ENCODE data around the gene NOC4L. TPM values are rescaled to one million over a fixed set of nuclear protein-coding genes. Genes with fewer than 3 reads are reported as not detected.

NOC4L gene
- polyA plus RNA-seq, 1 of the 3 experiments (the other 2 are of a cell fraction), result 12.9 TPM

DNA sequence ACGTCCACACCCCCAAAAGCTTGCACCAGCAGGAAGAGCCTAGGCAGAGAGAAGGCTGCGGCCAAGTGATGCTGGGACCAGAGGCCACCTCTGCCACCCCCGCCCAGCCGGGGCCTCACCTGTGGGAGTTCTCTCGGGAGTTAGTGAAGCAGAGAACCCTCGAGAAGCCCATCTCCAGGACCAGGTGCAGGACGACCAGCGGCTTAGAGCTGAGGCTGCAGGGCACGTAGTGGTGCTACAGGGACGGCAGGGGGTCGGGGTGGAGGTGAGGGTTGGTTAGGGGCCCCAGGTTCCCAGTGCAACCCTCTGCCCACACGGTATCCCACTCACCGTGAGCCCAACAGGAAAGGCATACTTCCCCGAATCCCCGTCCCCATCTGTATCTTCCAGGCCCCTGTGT is 3.8 kb upstream of the NOC4L start:
- H4K20me1 ChIP-seq (ENCODE audit: insufficient read depth), result no peaks in the 10 kb centered on the region
- CTCF ChIA-PET, result interaction anchor here (0.8 to 2.3 kb wide), 4 partner anchors 13 to 474 kb away, joined by 3 to 10 read pairs (median 4); no protein-coding TSS in a partner anchor

More for the DNA sequence above, 3.8 kb upstream of the NOC4L start:
- POLR2A ChIA-PET, result no interaction called here
- Histone ChIP-seq H3F3A (replicated peaks; ENCODE audit: insufficient read depth) (no peaks in the 10 kb centered on the region), H3K27me3 (ENCODE audit: insufficient read depth) (no peaks in the 10 kb centered on the region), H2AFZ (ENCODE audit: low read depth) (no peak overlapping the region), H3K4me3 (ENCODE audit: low read depth in 2 of 2, low read length in 1 of 2) (no peak overlapping the region), H3K9ac (no peak overlapping the region), H3K9me2 (no peaks in the 10 kb centered on the region), H3K4me1 (ENCODE audit: control insufficient read depth in 1 of 2, insufficient read depth in 2 of 2, low read depth in 1 of 2, low read length in 1 of 2) (peaks cover 0 to 19% of the 10 kb centered on the region in 2 experiments; a peak in 1 of 4 replicates), H3K9me3 (no peaks in the 10 kb centered on the region), H3K36me3 (replicated peaks in 1 of 2; ENCODE audit: control insufficient read depth in 1 of 2, insufficient read depth in 2 of 2, low read length in 1 of 2) (peaks cover 7 to 40% of the 10 kb centered on the region in 2 experiments), H3K79me2 (ENCODE audit: insufficient read depth) (peaks cover 30% of the 10 kb centered on the region), H3K4me2 (no peak overlapping the region), H3K27ac (ENCODE audit: low read depth in 2 of 2, low read length in 1 of 2) (no peak overlapping the region)
- no peak for DNase-seq
- WGBS (ENCODE audit: low lambda C conversion rate), result 100% methylated on average over 6 of the region's 15 CpGs
- TF ChIP-seq MXI1 (IDR thresholded peaks at IDR 0.05; ENCODE audit: low read depth, low read length), result no peak
- TF ChIP-seq, protein P1, sequence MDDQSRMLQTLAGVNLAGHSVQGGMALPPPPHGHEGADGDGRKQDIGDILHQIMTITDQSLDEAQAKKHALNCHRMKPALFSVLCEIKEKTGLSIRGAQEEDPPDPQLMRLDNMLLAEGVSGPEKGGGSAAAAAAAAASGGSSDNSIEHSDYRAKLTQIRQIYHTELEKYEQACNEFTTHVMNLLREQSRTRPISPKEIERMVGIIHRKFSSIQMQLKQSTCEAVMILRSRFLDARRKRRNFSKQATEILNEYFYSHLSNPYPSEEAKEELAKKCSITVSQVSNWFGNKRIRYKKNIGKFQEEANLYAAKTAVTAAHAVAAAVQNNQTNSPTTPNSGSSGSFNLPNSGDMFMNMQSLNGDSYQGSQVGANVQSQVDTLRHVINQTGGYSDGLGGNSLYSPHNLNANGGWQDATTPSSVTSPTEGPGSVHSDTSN (IDR thresholded peaks at IDR 0.05), result no peak
- TF ChIP-seq TEAD4 (IDR thresholded peaks at IDR 0.05; ENCODE audit: borderline replicate concordance, insufficient read depth), result no peak
- TF ChIP-seq EP300 (IDR thresholded peaks at IDR 0.05; ENCODE audit: borderline replicate concordance in 1 of 2, low read depth in 1 of 2, low read length in 1 of 2), result no peak
- TF ChIP-seq GABPA (IDR thresholded peaks at IDR 0.05; ENCODE audit: low read depth), result no peak
- no peak for TF ChIP-seq EZH2phosphoT487 (IDR thresholded peaks at IDR 0.05; ENCODE audit: borderline replicate concordance, low read depth)
- TF ChIP-seq RXRA (IDR thresholded peaks at IDR 0.05; ENCODE audit: borderline replicate concordance, low read depth), result no peak
- TF ChIP-seq, protein P2, sequence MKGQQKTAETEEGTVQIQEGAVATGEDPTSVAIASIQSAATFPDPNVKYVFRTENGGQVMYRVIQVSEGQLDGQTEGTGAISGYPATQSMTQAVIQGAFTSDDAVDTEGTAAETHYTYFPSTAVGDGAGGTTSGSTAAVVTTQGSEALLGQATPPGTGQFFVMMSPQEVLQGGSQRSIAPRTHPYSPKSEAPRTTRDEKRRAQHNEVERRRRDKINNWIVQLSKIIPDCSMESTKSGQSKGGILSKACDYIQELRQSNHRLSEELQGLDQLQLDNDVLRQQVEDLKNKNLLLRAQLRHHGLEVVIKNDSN (IDR thresholded peaks at IDR 0.05; ENCODE audit: borderline replicate concordance, low read depth), result no peak
- no peak for TF ChIP-seq CHD2 (IDR thresholded peaks at IDR 0.05; ENCODE audit: low read length, partially characterized antibody)
- no peak for TF ChIP-seq POLR2AphosphoS5 (IDR thresholded peaks at IDR 0.05; ENCODE audit: low read depth, low read length)
- TF ChIP-seq SMC3 (IDR thresholded peaks at IDR 0.05; ENCODE audit: low read depth, low read length), result no peak
- TF ChIP-seq, protein P3, sequence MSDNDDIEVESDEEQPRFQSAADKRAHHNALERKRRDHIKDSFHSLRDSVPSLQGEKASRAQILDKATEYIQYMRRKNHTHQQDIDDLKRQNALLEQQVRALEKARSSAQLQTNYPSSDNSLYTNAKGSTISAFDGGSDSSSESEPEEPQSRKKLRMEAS (IDR thresholded peaks at IDR 0.05; ENCODE audit: low read depth), result no peak
- no peak for TF ChIP-seq RCOR1 (IDR thresholded peaks at IDR 0.05; ENCODE audit: low read length)
- TF ChIP-seq NRF1 (IDR thresholded peaks at IDR 0.05; ENCODE audit: low read depth, low read length), result no peak
- TF ChIP-seq TCF12 (IDR thresholded peaks at IDR 0.05), result no peak
- TF ChIP-seq, protein P4, sequence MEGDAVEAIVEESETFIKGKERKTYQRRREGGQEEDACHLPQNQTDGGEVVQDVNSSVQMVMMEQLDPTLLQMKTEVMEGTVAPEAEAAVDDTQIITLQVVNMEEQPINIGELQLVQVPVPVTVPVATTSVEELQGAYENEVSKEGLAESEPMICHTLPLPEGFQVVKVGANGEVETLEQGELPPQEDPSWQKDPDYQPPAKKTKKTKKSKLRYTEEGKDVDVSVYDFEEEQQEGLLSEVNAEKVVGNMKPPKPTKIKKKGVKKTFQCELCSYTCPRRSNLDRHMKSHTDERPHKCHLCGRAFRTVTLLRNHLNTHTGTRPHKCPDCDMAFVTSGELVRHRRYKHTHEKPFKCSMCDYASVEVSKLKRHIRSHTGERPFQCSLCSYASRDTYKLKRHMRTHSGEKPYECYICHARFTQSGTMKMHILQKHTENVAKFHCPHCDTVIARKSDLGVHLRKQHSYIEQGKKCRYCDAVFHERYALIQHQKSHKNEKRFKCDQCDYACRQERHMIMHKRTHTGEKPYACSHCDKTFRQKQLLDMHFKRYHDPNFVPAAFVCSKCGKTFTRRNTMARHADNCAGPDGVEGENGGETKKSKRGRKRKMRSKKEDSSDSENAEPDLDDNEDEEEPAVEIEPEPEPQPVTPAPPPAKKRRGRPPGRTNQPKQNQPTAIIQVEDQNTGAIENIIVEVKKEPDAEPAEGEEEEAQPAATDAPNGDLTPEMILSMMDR (IDR thresholded peaks at IDR 0.05), result no peak

Data from SK-N-SH (cell line).